GM23338 (cell line): ENCODE measurements around the gene EMILIN2. TPM values are rescaled to one million over a fixed set of nuclear protein-coding genes. Genes with fewer than 3 reads are reported as not detected.

ENCODE experiments used
- ATAC-seq: fragments of 200-7000 bp; cut with Tn5 transposase; 3 replicates; pipeline ENCODE4 v1.9.1; 2020
- DNase-seq: peaks from one replicate; pipeline ENCODE4 v3.0.0-alpha.2; 2015; ENCODE audit warnings: low spot score
- H2AFZ ChIP-seq: fragments of 200-600 bp; sonication (generic); 2 replicates; pipeline ENCODE4 v1.8.0; 2016; ENCODE audit warnings: antibody characterized with exemption, mild to moderate bottlenecking, moderate library complexity
- H3F3A ChIP-seq: fragments of 200-600 bp; sonication (generic); replicated peaks from 2 replicates; pipeline ENCODE4 v1.8.0; 2017; ENCODE audit warnings: antibody characterized with exemption, mixed run types, low read depth
- H3K27ac ChIP-seq: fragments of 200-600 bp; sonication (generic); 2 replicates; pipeline ENCODE4 v1.6.1; 2016; ENCODE audit warnings: low read depth
- H3K27me3 ChIP-seq: fragments of 200-600 bp; sonication (generic); 2 replicates; pipeline ENCODE4 v1.8.0; 2016; ENCODE audit warnings: mild to moderate bottlenecking, mixed run types, moderate library complexity; ENCODE audit not compliant: insufficient read depth
- H3K36me3 ChIP-seq: fragments of 200-600 bp; sonication (generic); 2 replicates; pipeline ENCODE4 v1.8.0; 2016; ENCODE audit warnings: mild to moderate bottlenecking; ENCODE audit not compliant: insufficient read depth
- H3K4me1 ChIP-seq: fragments of 200-600 bp; sonication (generic); 2 replicates; pipeline ENCODE4 v1.8.0; 2016; ENCODE audit warnings: mild to moderate bottlenecking, moderate library complexity; ENCODE audit not compliant: insufficient read depth
- H3K4me2 ChIP-seq: fragments of 200-600 bp; sonication (generic); 2 replicates; pipeline ENCODE4 v1.7.1; 2017; ENCODE audit warnings: mixed run types
- H3K4me3 ChIP-seq: fragments of 200-600 bp; sonication (generic); 2 replicates; pipeline ENCODE4 v1.6.1; 2016; ENCODE audit warnings: mixed run types
- H3K79me2 ChIP-seq: fragments of 200-600 bp; sonication (generic); replicated peaks from 2 replicates; pipeline ENCODE4 v1.8.0; 2017; ENCODE audit warnings: mild to moderate bottlenecking; ENCODE audit not compliant: insufficient read depth
- H3K9me2 ChIP-seq: fragments of 200-600 bp; sonication (generic); 2 replicates; pipeline ENCODE4 v1.8.0; 2017; ENCODE audit not compliant: insufficient read depth
- H4K20me1 ChIP-seq: fragments of 200-600 bp; sonication (generic); replicated peaks from 2 replicates; pipeline ENCODE4 v1.8.0; 2017; ENCODE audit warnings: mild to moderate bottlenecking; ENCODE audit not compliant: insufficient read depth
- H3K27ac Mint-ChIP-seq: 2 replicates; pipeline ENCODE4 v1.8.0; 2020; ENCODE audit warnings: inconsistent platforms, mild to moderate bottlenecking, moderate library complexity, mixed read lengths
- H3K27me3 Mint-ChIP-seq: 3 replicates; pipeline ENCODE4 v1.8.0; 2022; ENCODE audit warnings: low read depth, mild to moderate bottlenecking, moderate library complexity, mixed read lengths, inconsistent platforms; ENCODE audit not compliant: insufficient read depth, poor library complexity
- H3K36me3 Mint-ChIP-seq: 3 replicates; pipeline ENCODE4 v1.8.0; 2021; ENCODE audit warnings: low read depth, mild to moderate bottlenecking, inconsistent platforms, moderate library complexity, mixed read lengths
- H3K4me1 Mint-ChIP-seq: 3 replicates; pipeline ENCODE4 v1.8.0; 2020; ENCODE audit warnings: mild to moderate bottlenecking, inconsistent platforms, mixed read lengths
- H3K4me3 Mint-ChIP-seq: 3 replicates; pipeline ENCODE4 v1.8.0; 2021; ENCODE audit warnings: moderate library complexity, mild to moderate bottlenecking, inconsistent platforms, mixed read lengths
- H3K9me3 Mint-ChIP-seq: 3 replicates; pipeline ENCODE4 v1.8.0; 2020; ENCODE audit warnings: moderate library complexity, mild to moderate bottlenecking, inconsistent platforms, mixed read lengths
- CTCF ChIP-seq, 2 experiments: fragments of 200-600 bp in 1 of 2; sonication (generic) in 1 of 2; conservative IDR thresholded peaks; 2 replicates each; pipeline versions ENCODE4 v1.5.1 to v1.6.1; 2016 to 2017; ENCODE audit warnings: antibody characterized with exemption in 2 of 2, low read depth in 2 of 2, mild to moderate bottlenecking in 2 of 2, moderate library complexity in 1 of 2
- ETS1 ChIP-seq: IDR thresholded peaks from 2 replicates; pipeline ENCODE4 v1.6.1; 2016; ENCODE audit warnings: antibody characterized with exemption
- POLR2AphosphoS5 ChIP-seq: IDR thresholded peaks from 2 replicates; pipeline ENCODE4 v1.6.1; 2016; ENCODE audit warnings: antibody characterized with exemption, low read depth
- polyA plus RNA-seq: library from polyadenylated mRNA; unstranded; fragments of >200 nt; fragmentation: Nextera tagmentation; extraction: Ambion mirVana; gene quantifications from 2 replicates; pipeline ENCODE4 v1.2.1, GENCODE V29; 2016
- total RNA-seq: library from RNA; depleted of rRNA; stranded (reverse); fragments of >200 nt; shearing (Covaris generic); gene quantifications from 2 replicates; pipeline ENCODE4 v1.2.3, GENCODE V29; 2014

Gene EMILIN2
- total and polyA plus RNA-seq, 2 experiments from 2014 or later = 3.0 to 11.6 TPM

- peak overlapping the region; percentile 77 for H3K27ac Mint-ChIP-seq
- DNase-seq = peak; percentile 69
- H3K27me3 ChIP-seq = peaks cover 22% of the 10 kb centered on the region
- H3K79me2 ChIP-seq = no peaks in the 10 kb centered on the region
- no peak for TF ChIP-seq CTCF (conservative IDR thresholded peaks at IDR 0.05; ENCODE audit: low read depth in 2 of 2)
- TF ChIP-seq POLR2AphosphoS5 = peak; percentile 70
- H3K27me3 Mint-ChIP-seq = peaks cover 16% of the 10 kb centered on the region
- H3K36me3 ChIP-seq = no peaks in the 10 kb centered on the region
- H3K4me2 ChIP-seq = peak overlapping the region; percentile 91
- peaks cover 2% of the 10 kb centered on the region; the same call in 1 of the 3 replicates for H3K9me3 Mint-ChIP-seq
- no peaks in the 10 kb centered on the region; the same call in 1 of the 3 replicates for H3K4me1 Mint-ChIP-seq
- no peaks in the 10 kb centered on the region for H3K9me2 ChIP-seq
- ATAC-seq = peak; percentile 69
- peaks cover 25% of the 10 kb centered on the region for H3K36me3 Mint-ChIP-seq
- no peaks in the 10 kb centered on the region for H4K20me1 ChIP-seq
- no peak overlapping the region for H3K27ac ChIP-seq
- peak overlapping the region; percentile 79 for H3K4me3 ChIP-seq
- H3K4me1 ChIP-seq = peaks cover 7% of the 10 kb centered on the region; the same call in 1 of the 2 replicates
- H2AFZ ChIP-seq = peak overlapping the region; percentile 86
- no peaks in the 10 kb centered on the region for H3F3A ChIP-seq
- peak overlapping the region; percentile 78 for H3K4me3 Mint-ChIP-seq
These were observed 59.3 kb downstream of the EMILIN2 start for GRCh38 chr18:2905854-2906703.

- ATAC-seq = peak; percentile 80
- Histone ChIP-seq H3K27me3 (peaks cover 22% of the 10 kb centered on the region), H3K27ac (no peak overlapping the region), H3K36me3 (no peaks in the 10 kb centered on the region), H3F3A (no peaks in the 10 kb centered on the region), H3K4me1 (peaks cover 7% of the 10 kb centered on the region; the same call in 1 of the 2 replicates), H2AFZ (peak overlapping the region; percentile 80), H4K20me1 (no peaks in the 10 kb centered on the region; the same call in 1 of the 2 replicates), H3K79me2 (no peaks in the 10 kb centered on the region), H3K4me2 (peak overlapping the region; percentile 91), H3K9me2 (no peaks in the 10 kb centered on the region), H3K4me3 (peak overlapping the region; percentile 79)
- no peak overlapping the region for H3K27ac Mint-ChIP-seq
- TF ChIP-seq POLR2AphosphoS5 = peak; percentile 75
- TF ChIP-seq ETS1 = no peak
- peaks cover 16% of the 10 kb centered on the region for H3K27me3 Mint-ChIP-seq
- H3K4me1 Mint-ChIP-seq = no peaks in the 10 kb centered on the region; the same call in 1 of the 3 replicates
- DNase-seq = peak; percentile 62
- peak overlapping the region; percentile 84 for H3K4me3 Mint-ChIP-seq
- peaks cover 2% of the 10 kb centered on the region; the same call in 1 of the 3 replicates for H3K9me3 Mint-ChIP-seq
- peaks cover 31% of the 10 kb centered on the region for H3K36me3 Mint-ChIP-seq
These were observed 60.1 kb downstream of the EMILIN2 start for GRCh38 chr18:2906704-2907549.
